Liver (tissue), 3 donors: Measurements from ENCODE around the gene DSCAM.

Source experiments
- EGR1 ChIP-seq, 2 donors: IDR thresholded peaks; 2 replicates each; pipeline ENCODE4 v1.6.1; 2016 to 2018; ENCODE audit warnings: antibody characterized with exemption in 2 of 2, low read depth in 2 of 2
- FOXA1 ChIP-seq: IDR thresholded peaks from 2 replicates; pipeline ENCODE4 v1.6.1; 2016; ENCODE audit warnings: antibody characterized with exemption
- GABPA ChIP-seq, 2 donors: IDR thresholded peaks in 1 of 2; conservative IDR thresholded peaks in 1 of 2; 2 replicates each; pipeline ENCODE4 v1.6.1; 2016; ENCODE audit warnings: antibody characterized with exemption in 2 of 2, mild to moderate bottlenecking in 1 of 2, moderate library complexity in 1 of 2
- JUND ChIP-seq, 2 donors: IDR thresholded peaks; 2 replicates each; pipeline ENCODE4 v1.6.1; 2016; ENCODE audit warnings: antibody characterized with exemption in 2 of 2
- RAD21 ChIP-seq, 2 donors: IDR thresholded peaks; 2 replicates each; pipeline ENCODE4 v1.6.1; 2016; ENCODE audit warnings: antibody characterized with exemption in 2 of 2, mild to moderate bottlenecking in 2 of 2
- RXRA ChIP-seq, 2 donors: IDR thresholded peaks; 2 replicates each; pipeline ENCODE4 v1.6.1; 2017 to 2018; ENCODE audit warnings: antibody characterized with exemption in 2 of 2, mild to moderate bottlenecking in 1 of 2
- SP1 ChIP-seq: IDR thresholded peaks from 2 replicates; pipeline ENCODE4 v1.6.1; 2018; ENCODE audit warnings: antibody characterized with exemption, mild to moderate bottlenecking
- TAF1 ChIP-seq: conservative IDR thresholded peaks from 2 replicates; pipeline ENCODE4 v1.6.1; 2016; ENCODE audit warnings: antibody characterized with exemption, mild to moderate bottlenecking
- TF ChIP-seq, protein P1 (sequence below): fragments of 150-350 bp; IDR thresholded peaks from 2 replicates; pipeline ENCODE4 v1.5.1; 2017; ENCODE audit warnings: improper control_type of control experiment, low read depth, low read length; ENCODE audit not compliant: missing input control
- TF ChIP-seq, protein P2 (sequence below): IDR thresholded peaks from 2 replicates; pipeline ENCODE4 v1.6.1; 2016; ENCODE audit warnings: antibody characterized with exemption, mild to moderate bottlenecking
- TF ChIP-seq, protein P3 (sequence below): IDR thresholded peaks from 2 replicates; pipeline ENCODE4 v1.6.1; 2016; ENCODE audit warnings: antibody characterized with exemption
- TF ChIP-seq, protein P4 (sequence below): IDR thresholded peaks from 2 replicates; pipeline ENCODE4 v1.6.1; 2016; ENCODE audit warnings: antibody characterized with exemption
- TF ChIP-seq, protein P5 (sequence below): IDR thresholded peaks from 2 replicates; pipeline ENCODE4 v1.6.1; 2016; ENCODE audit warnings: antibody characterized with exemption
- donor health status: healthy.
- donor health status: healthy.

DNA sequence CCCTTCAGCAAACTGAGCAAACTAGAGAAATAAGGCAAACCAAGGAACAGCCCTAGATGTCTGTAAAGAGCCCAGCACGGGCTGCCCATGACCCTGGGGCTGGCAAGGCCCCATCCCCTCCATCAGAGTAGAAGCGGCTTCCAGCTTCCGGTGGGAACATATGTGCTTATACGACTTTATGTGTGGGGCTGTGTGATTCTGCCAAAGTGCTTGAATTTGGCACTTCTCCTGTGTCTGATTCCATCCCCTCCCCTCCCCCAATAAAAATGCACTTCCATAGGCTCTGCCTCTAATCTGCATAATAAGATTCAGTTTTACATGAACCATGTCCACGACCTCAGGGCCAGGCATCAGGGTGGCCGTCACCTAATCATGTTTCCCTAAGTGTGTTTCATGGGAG, 236.6 kb downstream of the DSCAM start:
- TF ChIP-seq, protein P1, sequence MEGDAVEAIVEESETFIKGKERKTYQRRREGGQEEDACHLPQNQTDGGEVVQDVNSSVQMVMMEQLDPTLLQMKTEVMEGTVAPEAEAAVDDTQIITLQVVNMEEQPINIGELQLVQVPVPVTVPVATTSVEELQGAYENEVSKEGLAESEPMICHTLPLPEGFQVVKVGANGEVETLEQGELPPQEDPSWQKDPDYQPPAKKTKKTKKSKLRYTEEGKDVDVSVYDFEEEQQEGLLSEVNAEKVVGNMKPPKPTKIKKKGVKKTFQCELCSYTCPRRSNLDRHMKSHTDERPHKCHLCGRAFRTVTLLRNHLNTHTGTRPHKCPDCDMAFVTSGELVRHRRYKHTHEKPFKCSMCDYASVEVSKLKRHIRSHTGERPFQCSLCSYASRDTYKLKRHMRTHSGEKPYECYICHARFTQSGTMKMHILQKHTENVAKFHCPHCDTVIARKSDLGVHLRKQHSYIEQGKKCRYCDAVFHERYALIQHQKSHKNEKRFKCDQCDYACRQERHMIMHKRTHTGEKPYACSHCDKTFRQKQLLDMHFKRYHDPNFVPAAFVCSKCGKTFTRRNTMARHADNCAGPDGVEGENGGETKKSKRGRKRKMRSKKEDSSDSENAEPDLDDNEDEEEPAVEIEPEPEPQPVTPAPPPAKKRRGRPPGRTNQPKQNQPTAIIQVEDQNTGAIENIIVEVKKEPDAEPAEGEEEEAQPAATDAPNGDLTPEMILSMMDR: no peak
- TF ChIP-seq SP1: no peak
- TF ChIP-seq, protein P2, sequence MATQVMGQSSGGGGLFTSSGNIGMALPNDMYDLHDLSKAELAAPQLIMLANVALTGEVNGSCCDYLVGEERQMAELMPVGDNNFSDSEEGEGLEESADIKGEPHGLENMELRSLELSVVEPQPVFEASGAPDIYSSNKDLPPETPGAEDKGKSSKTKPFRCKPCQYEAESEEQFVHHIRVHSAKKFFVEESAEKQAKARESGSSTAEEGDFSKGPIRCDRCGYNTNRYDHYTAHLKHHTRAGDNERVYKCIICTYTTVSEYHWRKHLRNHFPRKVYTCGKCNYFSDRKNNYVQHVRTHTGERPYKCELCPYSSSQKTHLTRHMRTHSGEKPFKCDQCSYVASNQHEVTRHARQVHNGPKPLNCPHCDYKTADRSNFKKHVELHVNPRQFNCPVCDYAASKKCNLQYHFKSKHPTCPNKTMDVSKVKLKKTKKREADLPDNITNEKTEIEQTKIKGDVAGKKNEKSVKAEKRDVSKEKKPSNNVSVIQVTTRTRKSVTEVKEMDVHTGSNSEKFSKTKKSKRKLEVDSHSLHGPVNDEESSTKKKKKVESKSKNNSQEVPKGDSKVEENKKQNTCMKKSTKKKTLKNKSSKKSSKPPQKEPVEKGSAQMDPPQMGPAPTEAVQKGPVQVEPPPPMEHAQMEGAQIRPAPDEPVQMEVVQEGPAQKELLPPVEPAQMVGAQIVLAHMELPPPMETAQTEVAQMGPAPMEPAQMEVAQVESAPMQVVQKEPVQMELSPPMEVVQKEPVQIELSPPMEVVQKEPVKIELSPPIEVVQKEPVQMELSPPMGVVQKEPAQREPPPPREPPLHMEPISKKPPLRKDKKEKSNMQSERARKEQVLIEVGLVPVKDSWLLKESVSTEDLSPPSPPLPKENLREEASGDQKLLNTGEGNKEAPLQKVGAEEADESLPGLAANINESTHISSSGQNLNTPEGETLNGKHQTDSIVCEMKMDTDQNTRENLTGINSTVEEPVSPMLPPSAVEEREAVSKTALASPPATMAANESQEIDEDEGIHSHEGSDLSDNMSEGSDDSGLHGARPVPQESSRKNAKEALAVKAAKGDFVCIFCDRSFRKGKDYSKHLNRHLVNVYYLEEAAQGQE: no peak
- TF ChIP-seq, protein P3, sequence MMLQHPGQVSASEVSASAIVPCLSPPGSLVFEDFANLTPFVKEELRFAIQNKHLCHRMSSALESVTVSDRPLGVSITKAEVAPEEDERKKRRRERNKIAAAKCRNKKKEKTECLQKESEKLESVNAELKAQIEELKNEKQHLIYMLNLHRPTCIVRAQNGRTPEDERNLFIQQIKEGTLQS: no peak
- TF ChIP-seq FOXA1: no peak
- TF ChIP-seq EGR1 (IDR thresholded peaks at IDR 0.05; ENCODE audit: low read depth in 2 of 2): no peak
- TF ChIP-seq RAD21 (IDR thresholded peaks at IDR 0.05): no peak
- TF ChIP-seq, protein P4, sequence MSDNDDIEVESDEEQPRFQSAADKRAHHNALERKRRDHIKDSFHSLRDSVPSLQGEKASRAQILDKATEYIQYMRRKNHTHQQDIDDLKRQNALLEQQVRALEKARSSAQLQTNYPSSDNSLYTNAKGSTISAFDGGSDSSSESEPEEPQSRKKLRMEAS: no peak
- TF ChIP-seq RXRA (IDR thresholded peaks at IDR 0.05): no peak
- no peak for TF ChIP-seq GABPA (IDR thresholded peaks at IDR 0.05 in 1 of 2, conservative IDR thresholded peaks at IDR 0.05 in 1 of 2)
- TF ChIP-seq, protein P5, sequence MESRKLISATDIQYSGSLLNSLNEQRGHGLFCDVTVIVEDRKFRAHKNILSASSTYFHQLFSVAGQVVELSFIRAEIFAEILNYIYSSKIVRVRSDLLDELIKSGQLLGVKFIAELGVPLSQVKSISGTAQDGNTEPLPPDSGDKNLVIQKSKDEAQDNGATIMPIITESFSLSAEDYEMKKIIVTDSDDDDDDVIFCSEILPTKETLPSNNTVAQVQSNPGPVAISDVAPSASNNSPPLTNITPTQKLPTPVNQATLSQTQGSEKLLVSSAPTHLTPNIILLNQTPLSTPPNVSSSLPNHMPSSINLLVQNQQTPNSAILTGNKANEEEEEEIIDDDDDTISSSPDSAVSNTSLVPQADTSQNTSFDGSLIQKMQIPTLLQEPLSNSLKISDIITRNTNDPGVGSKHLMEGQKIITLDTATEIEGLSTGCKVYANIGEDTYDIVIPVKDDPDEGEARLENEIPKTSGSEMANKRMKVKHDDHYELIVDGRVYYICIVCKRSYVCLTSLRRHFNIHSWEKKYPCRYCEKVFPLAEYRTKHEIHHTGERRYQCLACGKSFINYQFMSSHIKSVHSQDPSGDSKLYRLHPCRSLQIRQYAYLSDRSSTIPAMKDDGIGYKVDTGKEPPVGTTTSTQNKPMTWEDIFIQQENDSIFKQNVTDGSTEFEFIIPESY: no peak
- no peak for TF ChIP-seq JUND (IDR thresholded peaks at IDR 0.05)
- TF ChIP-seq TAF1: no peak
